B cell (primary cell): ENCODE measurements around the gene ELFN2.

Source experiments
- EZH2 ChIP-seq: IDR thresholded peaks from 2 replicates; pipeline ENCODE4 v1.6.1; 2012; ENCODE audit warnings: borderline replicate concordance, low read depth, mild to moderate bottlenecking, moderate library complexity, low read length; ENCODE audit not compliant: insufficient read depth, poor library complexity, severe bottlenecking
- TF ChIP-seq, protein P1 (sequence below): fragments of 200-600 bp; IDR thresholded peaks from one replicate; pipeline ENCODE4 v1.8.0; 2022; ENCODE audit warnings: antibody characterized with exemption, mild to moderate bottlenecking

DNA sequence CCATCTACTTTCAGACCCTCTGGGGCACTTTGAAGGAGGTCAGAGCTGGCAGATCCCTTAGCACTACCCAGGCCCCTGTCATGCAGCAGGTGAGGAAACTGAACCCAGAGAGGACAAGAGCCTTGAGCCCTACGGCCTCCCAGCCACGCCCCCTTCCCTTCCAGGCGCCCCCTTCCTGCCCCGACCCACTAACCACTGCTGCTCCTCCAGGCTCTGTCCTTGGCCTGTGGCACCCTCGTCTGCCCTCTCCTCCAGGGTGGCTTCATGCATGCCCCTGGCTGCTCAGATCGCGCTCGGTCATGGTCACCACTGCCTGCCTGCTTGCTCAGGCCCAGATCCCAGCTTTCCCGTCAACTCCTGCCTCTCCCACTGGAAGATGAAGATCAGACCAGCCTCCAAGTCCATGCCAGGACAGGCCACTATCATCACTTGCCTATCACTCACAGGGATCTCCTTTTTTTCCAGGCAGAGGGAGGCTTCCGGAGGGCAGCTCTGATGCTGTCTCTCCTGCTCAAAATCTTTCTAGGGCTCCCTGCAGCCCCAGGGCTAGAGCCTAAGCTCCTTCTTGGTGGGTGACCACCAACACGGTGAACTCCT, 30.7 kb downstream of the ELFN2 start:
- TF ChIP-seq, protein P1, sequence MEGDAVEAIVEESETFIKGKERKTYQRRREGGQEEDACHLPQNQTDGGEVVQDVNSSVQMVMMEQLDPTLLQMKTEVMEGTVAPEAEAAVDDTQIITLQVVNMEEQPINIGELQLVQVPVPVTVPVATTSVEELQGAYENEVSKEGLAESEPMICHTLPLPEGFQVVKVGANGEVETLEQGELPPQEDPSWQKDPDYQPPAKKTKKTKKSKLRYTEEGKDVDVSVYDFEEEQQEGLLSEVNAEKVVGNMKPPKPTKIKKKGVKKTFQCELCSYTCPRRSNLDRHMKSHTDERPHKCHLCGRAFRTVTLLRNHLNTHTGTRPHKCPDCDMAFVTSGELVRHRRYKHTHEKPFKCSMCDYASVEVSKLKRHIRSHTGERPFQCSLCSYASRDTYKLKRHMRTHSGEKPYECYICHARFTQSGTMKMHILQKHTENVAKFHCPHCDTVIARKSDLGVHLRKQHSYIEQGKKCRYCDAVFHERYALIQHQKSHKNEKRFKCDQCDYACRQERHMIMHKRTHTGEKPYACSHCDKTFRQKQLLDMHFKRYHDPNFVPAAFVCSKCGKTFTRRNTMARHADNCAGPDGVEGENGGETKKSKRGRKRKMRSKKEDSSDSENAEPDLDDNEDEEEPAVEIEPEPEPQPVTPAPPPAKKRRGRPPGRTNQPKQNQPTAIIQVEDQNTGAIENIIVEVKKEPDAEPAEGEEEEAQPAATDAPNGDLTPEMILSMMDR = no peak
- no peak for TF ChIP-seq EZH2
